ENCODE results near the gene CORO6. TPM values are rescaled to one million over a fixed set of nuclear protein-coding genes. Genes with fewer than 3 reads are reported as not detected.

The CORO6 gene
- total and polyA plus RNA-seq, 2 of the 13 experiments (the other 11 are each of a cell fraction or from before 2014, with no cell fraction given): 0.42 to 0.82 TPM

DNA sequence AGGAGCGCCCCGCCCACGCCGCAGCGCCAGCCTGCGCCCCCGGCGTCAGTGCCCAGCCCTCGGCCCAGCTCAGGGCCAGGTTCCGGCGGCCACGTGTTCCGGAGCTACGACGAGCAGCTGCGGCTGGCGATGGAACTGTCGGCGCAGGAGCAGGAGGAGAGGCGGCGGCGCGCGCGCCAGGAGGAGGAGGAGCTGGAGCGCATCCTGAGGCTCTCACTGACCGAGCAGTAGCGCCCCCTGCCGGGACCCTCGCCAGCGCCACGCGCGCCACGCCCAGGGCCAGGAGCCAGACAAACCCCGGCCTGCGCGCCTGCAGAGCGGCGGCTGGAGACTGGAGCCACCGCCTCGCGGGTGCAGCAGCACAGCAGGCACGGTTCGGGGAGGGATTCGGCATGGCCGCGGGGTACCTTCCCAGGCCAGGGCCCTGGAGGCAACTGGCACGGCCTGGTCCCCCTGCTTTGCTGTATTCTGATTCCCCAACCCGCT, 9.3 kb downstream of the CORO6 start (continued):
- no peak for TF ChIP-seq POLR2G (IDR thresholded peaks at IDR 0.05; ENCODE audit: low read depth, low read length)
- TF ChIP-seq, protein P1, sequence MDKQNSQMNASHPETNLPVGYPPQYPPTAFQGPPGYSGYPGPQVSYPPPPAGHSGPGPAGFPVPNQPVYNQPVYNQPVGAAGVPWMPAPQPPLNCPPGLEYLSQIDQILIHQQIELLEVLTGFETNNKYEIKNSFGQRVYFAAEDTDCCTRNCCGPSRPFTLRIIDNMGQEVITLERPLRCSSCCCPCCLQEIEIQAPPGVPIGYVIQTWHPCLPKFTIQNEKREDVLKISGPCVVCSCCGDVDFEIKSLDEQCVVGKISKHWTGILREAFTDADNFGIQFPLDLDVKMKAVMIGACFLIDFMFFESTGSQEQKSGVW (CRISPR knock-in tag; IDR thresholded peaks at IDR 0.05; ENCODE audit: borderline replicate concordance): no peak
- TF ChIP-seq FOXK1 (CRISPR knock-in tag; IDR thresholded peaks at IDR 0.05; ENCODE audit: borderline replicate concordance, low read depth): no peak
- TF ChIP-seq ZFP41 (CRISPR knock-in tag; IDR thresholded peaks at IDR 0.05; ENCODE audit: borderline replicate concordance): no peak
- TF ChIP-seq SAP130 (CRISPR knock-in tag; IDR thresholded peaks at IDR 0.05; ENCODE audit: low read depth): peak; percentile 84
- no peak for TF ChIP-seq ZNF816 (CRISPR knock-in tag; IDR thresholded peaks at IDR 0.05; ENCODE audit: borderline replicate concordance)
- TF ChIP-seq MLLT10 (CRISPR knock-in tag; IDR thresholded peaks at IDR 0.05): no peak
- no peak for TF ChIP-seq NCOR1 (IDR thresholded peaks at IDR 0.05; ENCODE audit: borderline replicate concordance, low read length)
- TF ChIP-seq, protein P2, sequence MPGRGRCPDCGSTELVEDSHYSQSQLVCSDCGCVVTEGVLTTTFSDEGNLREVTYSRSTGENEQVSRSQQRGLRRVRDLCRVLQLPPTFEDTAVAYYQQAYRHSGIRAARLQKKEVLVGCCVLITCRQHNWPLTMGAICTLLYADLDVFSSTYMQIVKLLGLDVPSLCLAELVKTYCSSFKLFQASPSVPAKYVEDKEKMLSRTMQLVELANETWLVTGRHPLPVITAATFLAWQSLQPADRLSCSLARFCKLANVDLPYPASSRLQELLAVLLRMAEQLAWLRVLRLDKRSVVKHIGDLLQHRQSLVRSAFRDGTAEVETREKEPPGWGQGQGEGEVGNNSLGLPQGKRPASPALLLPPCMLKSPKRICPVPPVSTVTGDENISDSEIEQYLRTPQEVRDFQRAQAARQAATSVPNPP (CRISPR knock-in tag; IDR thresholded peaks at IDR 0.05): peak; percentile 91; the same call in 1 of the 2 replicates
- TF ChIP-seq ZNF572 (CRISPR knock-in tag; IDR thresholded peaks at IDR 0.05): no peak
- TF ChIP-seq, protein P3, sequence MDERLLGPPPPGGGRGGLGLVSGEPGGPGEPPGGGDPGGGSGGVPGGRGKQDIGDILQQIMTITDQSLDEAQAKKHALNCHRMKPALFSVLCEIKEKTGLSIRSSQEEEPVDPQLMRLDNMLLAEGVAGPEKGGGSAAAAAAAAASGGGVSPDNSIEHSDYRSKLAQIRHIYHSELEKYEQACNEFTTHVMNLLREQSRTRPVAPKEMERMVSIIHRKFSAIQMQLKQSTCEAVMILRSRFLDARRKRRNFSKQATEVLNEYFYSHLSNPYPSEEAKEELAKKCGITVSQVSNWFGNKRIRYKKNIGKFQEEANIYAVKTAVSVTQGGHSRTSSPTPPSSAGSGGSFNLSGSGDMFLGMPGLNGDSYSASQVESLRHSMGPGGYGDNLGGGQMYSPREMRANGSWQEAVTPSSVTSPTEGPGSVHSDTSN (CRISPR knock-in tag; IDR thresholded peaks at IDR 0.05): no peak
- TF ChIP-seq, protein P4, sequence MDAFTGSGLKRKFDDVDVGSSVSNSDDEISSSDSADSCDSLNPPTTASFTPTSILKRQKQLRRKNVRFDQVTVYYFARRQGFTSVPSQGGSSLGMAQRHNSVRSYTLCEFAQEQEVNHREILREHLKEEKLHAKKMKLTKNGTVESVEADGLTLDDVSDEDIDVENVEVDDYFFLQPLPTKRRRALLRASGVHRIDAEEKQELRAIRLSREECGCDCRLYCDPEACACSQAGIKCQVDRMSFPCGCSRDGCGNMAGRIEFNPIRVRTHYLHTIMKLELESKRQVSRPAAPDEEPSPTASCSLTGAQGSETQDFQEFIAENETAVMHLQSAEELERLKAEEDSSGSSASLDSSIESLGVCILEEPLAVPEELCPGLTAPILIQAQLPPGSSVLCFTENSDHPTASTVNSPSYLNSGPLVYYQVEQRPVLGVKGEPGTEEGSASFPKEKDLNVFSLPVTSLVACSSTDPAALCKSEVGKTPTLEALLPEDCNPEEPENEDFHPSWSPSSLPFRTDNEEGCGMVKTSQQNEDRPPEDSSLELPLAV (CRISPR knock-in tag; conservative IDR thresholded peaks at IDR 0.05; ENCODE audit: low read depth): 0 out of 2 replicates have a peak, but pooled peaks have one; percentile 83
- no peak for TF ChIP-seq TBX3 (IDR thresholded peaks at IDR 0.05; ENCODE audit: borderline replicate concordance)
- TF ChIP-seq, protein P5, sequence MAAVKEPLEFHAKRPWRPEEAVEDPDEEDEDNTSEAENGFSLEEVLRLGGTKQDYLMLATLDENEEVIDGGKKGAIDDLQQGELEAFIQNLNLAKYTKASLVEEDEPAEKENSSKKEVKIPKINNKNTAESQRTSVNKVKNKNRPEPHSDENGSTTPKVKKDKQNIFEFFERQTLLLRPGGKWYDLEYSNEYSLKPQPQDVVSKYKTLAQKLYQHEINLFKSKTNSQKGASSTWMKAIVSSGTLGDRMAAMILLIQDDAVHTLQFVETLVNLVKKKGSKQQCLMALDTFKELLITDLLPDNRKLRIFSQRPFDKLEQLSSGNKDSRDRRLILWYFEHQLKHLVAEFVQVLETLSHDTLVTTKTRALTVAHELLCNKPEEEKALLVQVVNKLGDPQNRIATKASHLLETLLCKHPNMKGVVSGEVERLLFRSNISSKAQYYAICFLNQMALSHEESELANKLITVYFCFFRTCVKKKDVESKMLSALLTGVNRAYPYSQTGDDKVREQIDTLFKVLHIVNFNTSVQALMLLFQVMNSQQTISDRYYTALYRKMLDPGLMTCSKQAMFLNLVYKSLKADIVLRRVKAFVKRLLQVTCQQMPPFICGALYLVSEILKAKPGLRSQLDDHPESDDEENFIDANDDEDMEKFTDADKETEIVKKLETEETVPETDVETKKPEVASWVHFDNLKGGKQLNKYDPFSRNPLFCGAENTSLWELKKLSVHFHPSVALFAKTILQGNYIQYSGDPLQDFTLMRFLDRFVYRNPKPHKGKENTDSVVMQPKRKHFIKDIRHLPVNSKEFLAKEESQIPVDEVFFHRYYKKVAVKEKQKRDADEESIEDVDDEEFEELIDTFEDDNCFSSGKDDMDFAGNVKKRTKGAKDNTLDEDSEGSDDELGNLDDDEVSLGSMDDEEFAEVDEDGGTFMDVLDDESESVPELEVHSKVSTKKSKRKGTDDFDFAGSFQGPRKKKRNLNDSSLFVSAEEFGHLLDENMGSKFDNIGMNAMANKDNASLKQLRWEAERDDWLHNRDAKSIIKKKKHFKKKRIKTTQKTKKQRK (IDR thresholded peaks at IDR 0.05; ENCODE audit: low read length): no peak
- TF ChIP-seq KLF6 (CRISPR knock-in tag; IDR thresholded peaks at IDR 0.05): peak; percentile 74; the same call in 1 of the 2 replicates
- 0 out of 2 replicates have a peak, but pooled peaks have one; percentile 22 for TF ChIP-seq ZNF768 (CRISPR knock-in tag; IDR thresholded peaks at IDR 0.05)
- peak; percentile 28; the same call in 1 of the 2 replicates for TF ChIP-seq ZNF629 (CRISPR knock-in tag; conservative IDR thresholded peaks at IDR 0.05)
- TF ChIP-seq, protein P6, sequence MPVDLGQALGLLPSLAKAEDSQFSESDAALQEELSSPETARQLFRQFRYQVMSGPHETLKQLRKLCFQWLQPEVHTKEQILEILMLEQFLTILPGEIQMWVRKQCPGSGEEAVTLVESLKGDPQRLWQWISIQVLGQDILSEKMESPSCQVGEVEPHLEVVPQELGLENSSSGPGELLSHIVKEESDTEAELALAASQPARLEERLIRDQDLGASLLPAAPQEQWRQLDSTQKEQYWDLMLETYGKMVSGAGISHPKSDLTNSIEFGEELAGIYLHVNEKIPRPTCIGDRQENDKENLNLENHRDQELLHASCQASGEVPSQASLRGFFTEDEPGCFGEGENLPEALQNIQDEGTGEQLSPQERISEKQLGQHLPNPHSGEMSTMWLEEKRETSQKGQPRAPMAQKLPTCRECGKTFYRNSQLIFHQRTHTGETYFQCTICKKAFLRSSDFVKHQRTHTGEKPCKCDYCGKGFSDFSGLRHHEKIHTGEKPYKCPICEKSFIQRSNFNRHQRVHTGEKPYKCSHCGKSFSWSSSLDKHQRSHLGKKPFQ (CRISPR knock-in tag; IDR thresholded peaks at IDR 0.05; ENCODE audit: insufficient replicate concordance): no peak
- no peak for TF ChIP-seq PCBP2 (optimal IDR thresholded peaks at IDR 0.05; ENCODE audit: low read depth, low read length, poor library complexity, severe bottlenecking)
